GM20000 (cell line): Measurements from ENCODE around the gene GFOD1.

Experiments used
- DNase-seq: peaks from one replicate; pipeline ENCODE4 v3.0.0; 2012; ENCODE audit warnings: low spot score
- TF ChIP-seq, protein P1 (sequence below): IDR thresholded peaks from 2 replicates; pipeline ENCODE4 v1.5.1; 2012; ENCODE audit warnings: mild to moderate bottlenecking, control low read depth; ENCODE audit errors: extremely low read depth, missing control alignments

GFOD1 gene

DNA sequence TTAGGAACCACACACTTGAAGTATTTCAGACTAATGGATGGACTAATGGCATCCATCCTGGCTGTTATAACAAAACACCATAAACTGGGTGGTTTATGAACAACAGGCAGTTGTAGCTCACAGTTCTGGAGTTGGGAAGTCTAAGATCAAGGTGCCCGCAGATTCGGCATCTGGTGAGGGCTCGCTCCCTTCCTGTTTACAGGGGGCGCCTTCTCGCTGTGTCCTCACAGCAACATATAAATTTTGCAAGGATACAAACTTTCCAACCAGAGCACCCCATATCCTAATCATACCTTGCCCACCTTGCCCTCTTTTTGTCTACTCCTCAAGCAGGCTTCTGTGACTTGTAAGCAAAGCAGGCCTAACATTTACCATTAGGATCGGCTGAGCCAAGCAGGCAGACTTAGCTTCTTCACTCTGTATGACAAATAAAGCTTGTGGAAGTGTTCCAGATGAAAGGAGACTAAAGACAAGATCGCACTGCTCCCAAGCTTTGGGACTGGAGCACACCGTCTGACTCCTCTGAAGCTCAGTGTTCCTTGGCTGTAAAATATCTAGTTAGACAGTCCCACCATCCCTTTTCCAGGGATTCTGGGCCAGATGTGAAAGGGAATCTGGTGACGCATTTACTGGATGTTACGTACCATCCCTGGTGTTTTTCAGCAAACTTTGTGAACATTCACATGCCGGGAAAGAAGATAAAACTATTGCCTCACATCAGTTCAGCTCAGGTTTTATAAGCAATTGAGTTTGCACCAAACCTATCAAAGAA is 34.9 kb downstream of the GFOD1 start:
- no peak for DNase-seq
- TF ChIP-seq, protein P1, sequence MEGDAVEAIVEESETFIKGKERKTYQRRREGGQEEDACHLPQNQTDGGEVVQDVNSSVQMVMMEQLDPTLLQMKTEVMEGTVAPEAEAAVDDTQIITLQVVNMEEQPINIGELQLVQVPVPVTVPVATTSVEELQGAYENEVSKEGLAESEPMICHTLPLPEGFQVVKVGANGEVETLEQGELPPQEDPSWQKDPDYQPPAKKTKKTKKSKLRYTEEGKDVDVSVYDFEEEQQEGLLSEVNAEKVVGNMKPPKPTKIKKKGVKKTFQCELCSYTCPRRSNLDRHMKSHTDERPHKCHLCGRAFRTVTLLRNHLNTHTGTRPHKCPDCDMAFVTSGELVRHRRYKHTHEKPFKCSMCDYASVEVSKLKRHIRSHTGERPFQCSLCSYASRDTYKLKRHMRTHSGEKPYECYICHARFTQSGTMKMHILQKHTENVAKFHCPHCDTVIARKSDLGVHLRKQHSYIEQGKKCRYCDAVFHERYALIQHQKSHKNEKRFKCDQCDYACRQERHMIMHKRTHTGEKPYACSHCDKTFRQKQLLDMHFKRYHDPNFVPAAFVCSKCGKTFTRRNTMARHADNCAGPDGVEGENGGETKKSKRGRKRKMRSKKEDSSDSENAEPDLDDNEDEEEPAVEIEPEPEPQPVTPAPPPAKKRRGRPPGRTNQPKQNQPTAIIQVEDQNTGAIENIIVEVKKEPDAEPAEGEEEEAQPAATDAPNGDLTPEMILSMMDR: no peak

DNA sequence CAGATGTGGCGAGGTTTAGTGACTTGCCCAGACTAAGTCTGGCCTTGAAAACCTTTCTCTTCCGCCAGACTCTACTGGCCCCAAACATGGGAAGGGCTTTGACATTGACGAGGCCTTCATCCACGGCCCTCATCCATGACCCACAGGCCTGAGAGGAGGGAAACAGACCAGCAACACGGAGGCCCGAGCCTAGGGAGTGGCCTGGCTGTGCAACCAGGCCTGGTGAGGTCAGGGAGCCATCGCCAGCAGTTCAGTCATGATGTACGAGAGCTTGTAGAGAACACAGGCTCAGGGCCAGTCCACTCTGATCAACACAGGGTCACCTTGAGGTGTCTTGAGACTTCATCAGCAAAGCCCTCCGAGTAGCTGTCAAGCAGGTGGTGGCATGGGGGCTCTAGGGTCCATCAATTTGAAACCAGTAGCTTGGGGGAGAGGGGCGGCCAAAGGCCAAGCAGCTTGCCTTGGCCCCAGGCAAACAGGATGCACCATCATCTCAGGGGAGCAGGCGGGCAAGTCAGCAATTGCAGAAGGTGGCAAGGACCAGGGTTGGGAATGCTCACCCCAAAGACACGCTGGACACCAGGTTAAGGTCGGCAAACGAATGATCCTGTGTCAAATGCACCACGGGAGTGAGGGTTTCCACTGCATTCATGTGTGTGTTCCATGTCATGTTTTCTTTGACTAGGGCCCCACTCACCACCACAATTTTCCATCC is 36.1 kb downstream of the GFOD1 start:
- no peak for DNase-seq
- TF ChIP-seq, protein P1: no peak

DNA sequence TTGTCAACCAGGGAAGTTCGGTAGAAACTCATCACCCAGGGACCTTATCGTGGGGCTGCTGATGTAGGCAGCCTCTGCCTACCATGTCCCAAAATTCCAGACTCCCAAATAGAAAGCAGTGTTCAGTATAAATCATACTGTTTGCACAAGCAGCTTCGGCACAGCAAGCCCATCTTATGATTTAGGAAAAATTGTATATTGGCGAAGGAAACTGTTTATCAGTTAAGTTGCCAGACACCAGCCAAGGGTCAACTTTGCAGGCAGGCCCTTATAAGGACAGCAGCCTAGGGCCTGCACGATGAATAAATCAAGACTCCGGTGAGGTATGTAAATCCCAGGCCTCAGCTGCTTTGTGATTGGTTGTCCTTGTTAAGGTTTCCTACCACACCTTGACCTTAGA is 36.8 kb downstream of the GFOD1 start:
- no peak for DNase-seq
- TF ChIP-seq, protein P1: no peak

DNA sequence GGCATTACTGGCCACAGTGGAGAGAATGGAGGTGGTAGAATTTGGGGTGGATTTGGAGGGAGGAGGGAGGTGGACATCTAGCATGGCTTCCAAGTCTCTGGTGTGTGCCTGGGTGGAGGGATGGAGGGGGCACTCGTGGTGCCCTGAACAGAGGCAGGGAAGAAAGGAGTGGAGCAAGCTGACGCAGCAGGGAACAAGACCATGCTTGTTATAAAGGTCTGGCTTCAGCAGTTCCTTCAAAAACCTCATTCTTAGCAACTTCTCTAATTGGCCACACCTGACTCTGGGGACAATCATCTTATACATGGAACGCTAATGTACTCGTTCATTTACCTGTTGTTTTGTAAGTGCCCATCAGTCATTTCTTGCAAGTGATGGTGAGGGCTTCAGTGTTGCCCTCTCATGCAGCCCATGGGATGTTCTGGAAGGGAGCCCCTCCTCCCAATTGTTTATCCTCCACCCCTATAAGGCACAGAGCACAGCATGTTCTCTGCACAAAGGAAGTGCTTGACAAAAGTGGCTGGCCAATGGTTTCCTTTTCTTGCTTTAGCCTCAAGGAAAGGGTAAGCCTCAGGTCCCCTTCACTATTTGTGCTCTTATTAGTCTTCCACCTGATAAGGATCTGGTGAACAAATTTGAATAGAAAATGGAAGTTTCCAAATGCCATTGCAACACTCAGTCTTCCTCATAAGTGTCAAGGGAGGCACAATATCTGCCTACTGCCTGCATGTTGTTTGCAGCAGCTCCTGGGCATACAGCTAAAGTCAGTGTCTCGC is 39.3 kb downstream of the GFOD1 start:
- no peak for DNase-seq
- TF ChIP-seq, protein P1: no peak

DNA sequence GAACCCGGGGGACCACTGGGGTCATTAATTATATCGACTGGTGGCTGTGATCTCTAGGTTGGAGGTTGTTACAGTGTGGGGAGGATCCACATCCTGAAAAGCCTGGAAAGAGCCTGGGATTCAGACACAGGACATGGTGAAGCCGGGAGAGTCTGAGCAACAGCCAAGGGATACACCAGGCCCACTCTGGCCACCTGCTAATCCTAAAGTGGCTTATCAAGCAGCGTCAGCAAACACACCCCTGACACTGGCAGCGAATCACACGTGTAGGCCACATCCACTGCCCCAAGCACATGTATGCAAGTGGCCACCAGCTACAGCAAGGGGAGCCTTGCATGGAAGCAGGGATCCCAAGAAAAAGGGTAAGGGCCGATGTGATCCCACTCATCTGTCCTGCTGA is 41.0 kb downstream of the GFOD1 start:
- DNase-seq: no peak
- TF ChIP-seq, protein P1: no peak

DNA sequence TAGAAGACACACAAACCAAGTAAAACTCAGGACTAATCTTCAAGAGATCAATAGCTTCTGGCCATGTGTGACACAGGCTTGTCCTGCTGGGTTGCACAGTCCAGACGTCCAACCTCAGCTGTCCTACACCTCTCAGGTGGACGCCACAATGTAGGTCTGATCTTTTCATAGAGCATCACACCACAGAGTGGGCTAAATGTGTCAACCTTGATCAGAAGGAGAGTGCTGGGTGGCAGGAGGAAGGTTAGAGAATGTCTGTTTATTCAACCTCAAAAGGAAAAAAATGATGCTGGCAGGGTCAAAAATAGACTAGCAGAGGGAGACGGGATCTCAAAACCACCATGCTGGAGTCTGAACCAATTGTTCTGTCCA is 41.7 kb downstream of the GFOD1 start:
- TF ChIP-seq, protein P1: no peak
- no peak for DNase-seq
